Neural progenitor cell (in vitro differentiated cells): ENCODE data around the gene WDR7. TPM values are rescaled to one million over a fixed set of nuclear protein-coding genes. Genes with fewer than 3 reads are reported as not detected.

Experiments used
- DNase-seq: peaks from one replicate; pipeline ENCODE4 v3.0.0-alpha.2; 2016; ENCODE audit warnings: low spot score
- H2AFZ ChIP-seq: fragments of 200-600 bp; sonication (generic); replicated peaks from 2 replicates; pipeline ENCODE4 v1.6.1; 2016; ENCODE audit warnings: antibody characterized with exemption
- H3F3A ChIP-seq: fragments of 200-600 bp; sonication (generic); 2 replicates; pipeline ENCODE4 v1.6.1; 2016; ENCODE audit warnings: antibody characterized with exemption, low read depth
- H3K27ac ChIP-seq: fragments of 200-600 bp; sonication (generic); 2 replicates; pipeline ENCODE4 v1.5.1; 2016; ENCODE audit warnings: mild to moderate bottlenecking
- H3K27me3 ChIP-seq: fragments of 200-600 bp; sonication (generic); 2 replicates; pipeline ENCODE4 v1.6.1; 2016; ENCODE audit warnings: mild to moderate bottlenecking, moderate library complexity
- H3K36me3 ChIP-seq: fragments of 200-600 bp; sonication (generic); 2 replicates; pipeline ENCODE4 v1.5.1; 2016
- H3K4me1 ChIP-seq: fragments of 200-600 bp; sonication (generic); 2 replicates; pipeline ENCODE4 v1.6.1; 2016; ENCODE audit warnings: mixed run types
- H3K4me2 ChIP-seq: fragments of 200-600 bp; sonication (generic); 2 replicates; pipeline ENCODE4 v1.6.1; 2016
- H3K4me3 ChIP-seq: fragments of 200-600 bp; sonication (generic); 2 replicates; pipeline ENCODE4 v1.5.1; 2016
- H3K79me2 ChIP-seq: fragments of 200-600 bp; sonication (generic); 2 replicates; pipeline ENCODE4 v1.6.1; 2016; ENCODE audit warnings: low read depth
- H3K9ac ChIP-seq: fragments of 200-600 bp; sonication (generic); 2 replicates; pipeline ENCODE4 v1.6.1; 2016
- H3K9me3 ChIP-seq: fragments of 200-600 bp; sonication (generic); 2 replicates; pipeline ENCODE4 v1.5.1; 2016; ENCODE audit warnings: low read depth
- H4K20me1 ChIP-seq: fragments of 200-600 bp; sonication (generic); 2 replicates; pipeline ENCODE4 v1.6.1; 2016; ENCODE audit warnings: low read depth
- H3K27ac Mint-ChIP-seq: 3 replicates; pipeline ENCODE4 v1.8.0; 2021; ENCODE audit warnings: mixed read lengths
- H3K27me3 Mint-ChIP-seq: 2 replicates; pipeline ENCODE4 v1.8.0; 2022; ENCODE audit warnings: low read depth, mild to moderate bottlenecking, inconsistent platforms, moderate library complexity, mixed read lengths; ENCODE audit not compliant: insufficient read depth
- H3K36me3 Mint-ChIP-seq: 3 replicates; pipeline ENCODE4 v1.8.0; 2021; ENCODE audit warnings: mixed read lengths
- H3K4me1 Mint-ChIP-seq: 3 replicates; pipeline ENCODE4 v1.8.0; 2021; ENCODE audit warnings: mixed read lengths
- H3K4me3 Mint-ChIP-seq: 3 replicates; pipeline ENCODE4 v1.8.0; 2021; ENCODE audit warnings: mild to moderate bottlenecking, moderate library complexity, mixed read lengths
- H3K9me3 Mint-ChIP-seq: 3 replicates; pipeline ENCODE4 v1.8.0; 2020; ENCODE audit warnings: mixed read lengths
- EZH2 ChIP-seq: fragments of 200-600 bp; sonication (generic); IDR thresholded peaks from 2 replicates; pipeline ENCODE4 v1.6.1; 2017; ENCODE audit warnings: antibody characterized with exemption, mild to moderate bottlenecking, moderate library complexity
- EZH2phosphoT487 ChIP-seq: fragments of 200-600 bp; sonication (generic); IDR thresholded peaks from 2 replicates; pipeline ENCODE4 v1.6.1; 2017; ENCODE audit warnings: antibody characterized with exemption
- total RNA-seq: library from RNA; depleted of rRNA; stranded (reverse); fragments of >200 nt; gene quantifications from 2 replicates; pipeline ENCODE4 v1.2.3, GENCODE V29; 2015; ENCODE audit warnings: low replicate concordance
- TF ChIP-seq, protein P1 (sequence below): fragments of 200-600 bp; sonication (generic); IDR thresholded peaks from 2 replicates; pipeline ENCODE4 v1.5.1; 2017; ENCODE audit warnings: antibody characterized with exemption, mild to moderate bottlenecking

The WDR7 gene
- total RNA-seq, 1 donor from 2014 or later = 12.3 TPM

DNA sequence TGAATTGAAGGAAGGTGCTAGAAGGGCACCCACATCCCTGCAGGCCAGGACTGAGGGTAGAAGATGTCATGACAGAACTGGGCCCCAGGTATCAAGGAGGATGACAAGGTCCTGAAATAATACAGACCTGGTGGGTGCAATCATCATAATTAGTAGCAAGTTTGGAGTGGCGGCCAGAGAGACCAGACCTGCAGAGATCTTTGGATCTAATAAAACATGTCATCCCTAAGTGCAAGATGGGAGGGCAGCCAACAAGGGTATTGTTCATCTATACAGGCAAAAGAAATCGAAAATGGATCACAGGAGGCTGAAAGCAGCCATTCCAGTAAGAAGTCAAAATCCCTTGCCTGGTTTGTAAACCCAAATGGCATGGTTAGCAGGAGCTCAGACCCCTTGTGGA is 384.4 kb downstream of the WDR7 start:
- H3F3A ChIP-seq = no peaks in the 10 kb centered on the region
- H3K36me3 ChIP-seq = no peaks in the 10 kb centered on the region
- peaks cover 9% of the 10 kb centered on the region for H3K27me3 Mint-ChIP-seq
- H2AFZ ChIP-seq = no peak overlapping the region
- H3K4me2 ChIP-seq = no peak overlapping the region
- no peaks in the 10 kb centered on the region for H3K9me3 Mint-ChIP-seq
- H3K4me1 Mint-ChIP-seq = peaks cover 3% of the 10 kb centered on the region
- no peaks in the 10 kb centered on the region for H3K9me3 ChIP-seq
- H3K9ac ChIP-seq = no peak overlapping the region
- no peak overlapping the region for H3K4me3 Mint-ChIP-seq
- DNase-seq = no peak
- no peaks in the 10 kb centered on the region for H3K27me3 ChIP-seq
- no peak overlapping the region for H3K27ac ChIP-seq
- no peak overlapping the region for H3K4me3 ChIP-seq
- TF ChIP-seq EZH2phosphoT487 (no peak), EZH2 (no peak)
- TF ChIP-seq, protein P1, sequence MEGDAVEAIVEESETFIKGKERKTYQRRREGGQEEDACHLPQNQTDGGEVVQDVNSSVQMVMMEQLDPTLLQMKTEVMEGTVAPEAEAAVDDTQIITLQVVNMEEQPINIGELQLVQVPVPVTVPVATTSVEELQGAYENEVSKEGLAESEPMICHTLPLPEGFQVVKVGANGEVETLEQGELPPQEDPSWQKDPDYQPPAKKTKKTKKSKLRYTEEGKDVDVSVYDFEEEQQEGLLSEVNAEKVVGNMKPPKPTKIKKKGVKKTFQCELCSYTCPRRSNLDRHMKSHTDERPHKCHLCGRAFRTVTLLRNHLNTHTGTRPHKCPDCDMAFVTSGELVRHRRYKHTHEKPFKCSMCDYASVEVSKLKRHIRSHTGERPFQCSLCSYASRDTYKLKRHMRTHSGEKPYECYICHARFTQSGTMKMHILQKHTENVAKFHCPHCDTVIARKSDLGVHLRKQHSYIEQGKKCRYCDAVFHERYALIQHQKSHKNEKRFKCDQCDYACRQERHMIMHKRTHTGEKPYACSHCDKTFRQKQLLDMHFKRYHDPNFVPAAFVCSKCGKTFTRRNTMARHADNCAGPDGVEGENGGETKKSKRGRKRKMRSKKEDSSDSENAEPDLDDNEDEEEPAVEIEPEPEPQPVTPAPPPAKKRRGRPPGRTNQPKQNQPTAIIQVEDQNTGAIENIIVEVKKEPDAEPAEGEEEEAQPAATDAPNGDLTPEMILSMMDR = no peak
- H3K79me2 ChIP-seq = no peaks in the 10 kb centered on the region
- H3K36me3 Mint-ChIP-seq = peaks cover 3% of the 10 kb centered on the region
- no peaks in the 10 kb centered on the region for H4K20me1 ChIP-seq
- H3K4me1 ChIP-seq = no peaks in the 10 kb centered on the region
- H3K27ac Mint-ChIP-seq = no peak overlapping the region

DNA sequence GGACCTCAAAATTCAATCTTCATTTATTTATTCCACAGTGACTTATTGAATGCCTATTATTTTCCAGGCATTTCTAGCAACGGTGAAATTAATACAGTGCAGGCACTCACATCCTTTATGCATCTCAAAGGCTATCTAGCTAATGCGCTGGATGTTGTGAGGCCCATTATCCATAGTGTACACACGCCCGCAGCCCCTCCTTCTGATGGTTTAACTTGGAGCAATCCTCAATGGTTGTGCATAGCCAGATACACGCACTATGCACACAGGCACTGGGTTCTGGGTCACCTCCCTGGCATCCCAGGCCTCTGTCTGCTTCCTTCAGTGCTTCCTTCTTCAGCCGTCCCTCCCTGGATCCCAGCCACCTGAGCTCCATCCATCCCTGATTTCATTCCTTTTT is 387.2 kb downstream of the WDR7 start:
- H3K9me3 ChIP-seq = no peaks in the 10 kb centered on the region
- Mint-ChIP-seq H3K36me3 (peaks cover 3% of the 10 kb centered on the region), H3K27ac (no peak overlapping the region), H3K27me3 (peaks cover 17% of the 10 kb centered on the region), H3K9me3 (peaks cover 3% of the 10 kb centered on the region), H3K4me1 (peaks cover 3% of the 10 kb centered on the region), H3K4me3 (no peak overlapping the region)
- no peak overlapping the region for H3K4me2 ChIP-seq
- H3K4me1 ChIP-seq = no peaks in the 10 kb centered on the region
- no peaks in the 10 kb centered on the region for H4K20me1 ChIP-seq
- no peak overlapping the region for H2AFZ ChIP-seq
- TF ChIP-seq EZH2 (no peak), EZH2phosphoT487 (no peak)
- TF ChIP-seq, protein P1 = no peak
- no peaks in the 10 kb centered on the region for H3K79me2 ChIP-seq
- no peaks in the 10 kb centered on the region for H3K36me3 ChIP-seq
- H3K9ac ChIP-seq = no peak overlapping the region
- H3K27ac ChIP-seq = no peak overlapping the region
- H3K4me3 ChIP-seq = no peak overlapping the region
- DNase-seq = no peak
- no peaks in the 10 kb centered on the region for H3F3A ChIP-seq
- H3K27me3 ChIP-seq = no peaks in the 10 kb centered on the region

DNA sequence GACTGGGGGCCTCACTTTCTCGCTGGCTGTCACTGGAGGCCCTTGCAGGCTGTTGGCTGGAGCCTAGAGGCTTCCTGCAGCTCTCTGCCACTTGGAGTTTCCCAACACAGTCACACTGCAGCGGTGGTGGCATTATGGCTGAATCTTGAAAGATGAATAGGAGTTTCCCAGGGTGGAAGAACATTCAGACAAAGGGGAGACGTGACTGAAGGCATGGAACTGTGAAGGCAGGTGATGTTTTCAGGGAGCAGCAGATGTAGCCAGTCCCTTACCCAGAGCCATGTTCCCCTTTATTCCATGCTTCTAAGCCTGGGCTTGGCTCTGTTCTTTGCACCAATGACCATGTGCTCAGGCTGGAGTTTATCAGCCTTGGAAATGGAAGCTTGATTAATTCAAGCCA is 389.0 kb downstream of the WDR7 start:
- TF ChIP-seq EZH2phosphoT487 (no peak), EZH2 (no peak)
- TF ChIP-seq, protein P1 = no peak
- Histone ChIP-seq H3F3A (no peaks in the 10 kb centered on the region), H3K27me3 (no peaks in the 10 kb centered on the region), H3K79me2 (no peaks in the 10 kb centered on the region), H3K4me1 (no peaks in the 10 kb centered on the region), H3K36me3 (no peaks in the 10 kb centered on the region), H3K4me3 (no peak overlapping the region), H4K20me1 (no peaks in the 10 kb centered on the region), H3K9ac (no peak overlapping the region), H3K27ac (no peak overlapping the region), H3K4me2 (no peak overlapping the region), H2AFZ (no peak overlapping the region), H3K9me3 (no peaks in the 10 kb centered on the region)
- H3K4me3 Mint-ChIP-seq = no peak overlapping the region
- peaks cover 3% of the 10 kb centered on the region for H3K4me1 Mint-ChIP-seq
- H3K27ac Mint-ChIP-seq = no peak overlapping the region
- no peak for DNase-seq
- H3K27me3 Mint-ChIP-seq = peaks cover 17% of the 10 kb centered on the region
- H3K36me3 Mint-ChIP-seq = no peaks in the 10 kb centered on the region
- H3K9me3 Mint-ChIP-seq = peaks cover 3% of the 10 kb centered on the region

DNA sequence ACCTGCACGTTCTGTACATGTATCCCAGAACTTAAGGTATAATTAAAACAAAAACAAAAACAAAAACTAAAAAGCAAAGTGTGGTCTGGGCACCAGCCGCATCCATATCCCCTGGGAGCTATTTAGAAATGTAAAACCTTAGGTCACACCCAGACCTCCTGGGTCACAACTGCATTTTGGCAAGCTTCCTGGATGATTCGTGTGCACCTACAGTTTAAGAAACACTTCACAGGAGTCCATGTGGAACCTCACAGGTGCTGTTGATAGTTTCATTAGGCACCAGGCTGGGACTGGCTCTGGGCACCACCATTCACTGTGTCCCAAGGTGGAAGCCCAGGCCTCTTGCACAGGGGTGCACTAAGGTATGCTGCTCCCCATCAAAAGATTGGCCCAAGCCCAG is 392.1 kb downstream of the WDR7 start:
- Histone ChIP-seq H3K9me3 (no peaks in the 10 kb centered on the region), H3K4me3 (no peak overlapping the region), H3K79me2 (no peaks in the 10 kb centered on the region), H3K4me2 (no peak overlapping the region), H3F3A (peaks cover 2% of the 10 kb centered on the region), H3K9ac (no peak overlapping the region), H3K4me1 (peaks cover 5% of the 10 kb centered on the region), H2AFZ (no peak overlapping the region), H3K36me3 (no peaks in the 10 kb centered on the region), H4K20me1 (no peaks in the 10 kb centered on the region), H3K27ac (no peak overlapping the region), H3K27me3 (no peaks in the 10 kb centered on the region)
- peaks cover 11% of the 10 kb centered on the region for H3K27me3 Mint-ChIP-seq
- TF ChIP-seq EZH2 (no peak), EZH2phosphoT487 (no peak)
- TF ChIP-seq, protein P1 = no peak
- H3K4me3 Mint-ChIP-seq = no peak overlapping the region
- DNase-seq = no peak
- H3K9me3 Mint-ChIP-seq = peaks cover 7% of the 10 kb centered on the region
- peaks cover 3% of the 10 kb centered on the region for H3K4me1 Mint-ChIP-seq
- no peak overlapping the region for H3K27ac Mint-ChIP-seq
- peaks cover 3% of the 10 kb centered on the region for H3K36me3 Mint-ChIP-seq
